ENCODE measurements around the gene PRDM16.

PRDM16 gene

DNA sequence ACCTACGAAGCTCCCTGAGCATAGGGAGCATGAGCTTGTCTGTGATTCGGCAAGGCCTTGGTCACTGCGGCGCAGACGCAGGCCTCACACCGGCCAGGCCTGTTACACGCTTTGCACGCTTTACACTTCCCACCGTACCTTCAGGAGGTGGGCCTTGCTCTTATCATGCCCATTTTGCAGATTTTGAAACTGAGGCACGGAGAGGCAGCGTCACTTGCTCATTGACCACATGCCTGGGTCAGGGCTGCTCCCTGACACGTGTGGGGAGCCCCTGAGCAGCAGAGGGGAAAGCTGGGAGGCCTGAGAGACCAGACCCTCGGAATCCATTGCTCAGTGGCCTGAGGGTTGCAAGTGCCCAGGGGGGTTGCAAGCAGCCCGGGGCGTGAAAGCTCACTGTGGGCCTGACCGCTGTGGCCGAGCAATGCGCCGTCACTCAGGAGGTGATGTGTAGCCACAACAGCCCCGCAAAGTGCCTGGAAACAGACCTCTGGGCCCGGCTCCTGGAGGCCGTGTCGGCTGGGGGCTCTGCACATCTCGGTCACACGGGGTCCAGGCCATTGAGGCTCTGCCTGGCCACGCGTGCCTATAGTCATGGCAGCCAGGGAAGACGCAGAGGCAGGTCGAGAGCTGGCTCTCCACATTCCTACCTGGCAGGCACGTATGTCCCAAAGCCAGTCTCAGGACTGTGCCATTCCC is 392.4 kb downstream of the PRDM16 start:
- DNase-seq: no peak

DNA sequence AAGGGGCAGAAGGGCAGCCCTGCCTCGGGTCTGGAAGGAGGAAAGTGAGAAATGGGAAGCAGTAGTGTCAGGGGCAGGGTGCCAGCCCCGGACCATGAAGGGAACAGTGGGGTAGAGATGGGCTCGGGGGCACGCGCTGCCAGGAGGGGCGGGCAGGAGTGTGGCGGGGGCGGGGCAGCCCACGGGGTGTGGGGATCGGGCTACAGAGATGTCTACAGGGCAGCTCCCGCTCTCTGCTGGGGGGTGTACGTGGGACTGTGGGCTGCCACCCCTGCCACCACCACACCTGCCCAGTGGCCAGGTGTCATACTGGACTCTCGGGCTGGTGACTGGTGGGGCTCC is 392.9 kb downstream of the PRDM16 start:
- no peak for DNase-seq

DNA sequence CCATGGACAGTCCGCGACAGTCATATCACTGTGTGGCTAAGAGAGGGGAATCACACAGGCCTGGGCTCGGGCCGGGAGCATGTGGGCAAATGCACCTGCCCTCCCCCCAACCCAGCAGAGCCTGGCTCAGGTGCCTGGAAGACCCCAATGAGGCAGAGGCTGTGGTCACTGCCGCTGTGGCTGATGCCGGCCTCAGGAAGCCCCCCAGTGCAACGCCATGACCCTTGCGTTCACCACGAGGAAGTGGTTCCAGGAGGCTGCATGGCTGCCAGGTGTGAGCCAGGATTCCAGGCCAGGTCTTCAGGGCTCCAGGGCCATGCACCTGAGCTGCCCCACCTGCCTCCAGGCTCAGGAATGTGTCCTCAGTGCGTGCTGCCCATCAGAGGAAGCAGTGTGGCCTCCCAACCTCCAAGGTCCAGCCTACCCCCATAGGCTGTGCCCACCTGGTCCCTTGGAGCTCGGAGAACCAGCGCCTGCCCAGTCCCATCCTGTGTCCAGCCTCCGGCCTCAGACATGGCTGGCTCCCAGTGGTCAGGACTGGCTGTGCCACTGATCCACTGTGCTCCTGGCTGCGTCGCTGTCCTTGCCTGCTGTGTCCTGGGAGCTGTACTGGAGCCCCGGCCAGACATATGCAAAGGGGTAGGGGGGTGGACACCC is 393.5 kb downstream of the PRDM16 start:
- DNase-seq: no peak

DNA sequence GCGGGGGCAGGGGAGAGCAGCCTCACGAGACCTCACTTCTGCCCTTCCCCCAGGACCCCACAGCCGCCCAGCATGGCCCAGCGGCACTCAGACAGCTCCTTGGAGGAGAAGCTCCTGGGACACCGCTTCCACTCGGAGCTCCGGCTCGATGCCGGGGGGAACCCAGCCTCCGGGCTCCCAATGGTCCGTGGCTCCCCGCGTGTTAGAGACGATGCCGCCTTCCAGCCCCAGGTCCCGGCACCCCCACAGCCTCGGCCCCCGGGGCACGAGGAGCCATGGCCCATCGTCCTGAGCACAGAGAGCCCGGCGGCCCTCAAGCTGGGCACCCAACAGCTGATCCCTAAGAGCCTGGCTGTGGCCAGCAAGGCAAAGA is 394.0 kb downstream of the PRDM16 start:
- no peak for DNase-seq

DNA sequence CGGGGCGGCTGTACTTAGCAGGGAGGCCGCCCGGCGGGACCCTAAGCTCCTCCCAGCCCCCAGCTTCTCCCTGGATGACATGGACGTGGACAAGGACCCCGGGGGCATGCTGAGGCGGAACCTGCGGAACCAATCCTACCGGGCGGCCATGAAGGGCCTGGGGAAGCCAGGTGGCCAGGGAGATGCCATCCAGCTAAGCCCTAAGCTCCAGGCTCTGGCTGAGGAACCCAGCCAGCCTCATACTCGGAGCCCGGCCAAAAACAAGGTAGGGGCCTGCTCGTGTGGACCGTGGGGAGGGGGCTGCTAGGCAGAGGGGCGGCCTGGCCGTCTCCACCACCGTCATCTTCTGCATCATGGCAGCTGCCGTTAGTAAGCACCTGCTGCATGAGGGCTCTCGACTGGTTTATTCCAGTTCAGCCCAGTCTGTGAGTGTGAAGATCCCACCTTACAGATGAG is 394.4 kb downstream of the PRDM16 start:
- no peak for DNase-seq

DNA sequence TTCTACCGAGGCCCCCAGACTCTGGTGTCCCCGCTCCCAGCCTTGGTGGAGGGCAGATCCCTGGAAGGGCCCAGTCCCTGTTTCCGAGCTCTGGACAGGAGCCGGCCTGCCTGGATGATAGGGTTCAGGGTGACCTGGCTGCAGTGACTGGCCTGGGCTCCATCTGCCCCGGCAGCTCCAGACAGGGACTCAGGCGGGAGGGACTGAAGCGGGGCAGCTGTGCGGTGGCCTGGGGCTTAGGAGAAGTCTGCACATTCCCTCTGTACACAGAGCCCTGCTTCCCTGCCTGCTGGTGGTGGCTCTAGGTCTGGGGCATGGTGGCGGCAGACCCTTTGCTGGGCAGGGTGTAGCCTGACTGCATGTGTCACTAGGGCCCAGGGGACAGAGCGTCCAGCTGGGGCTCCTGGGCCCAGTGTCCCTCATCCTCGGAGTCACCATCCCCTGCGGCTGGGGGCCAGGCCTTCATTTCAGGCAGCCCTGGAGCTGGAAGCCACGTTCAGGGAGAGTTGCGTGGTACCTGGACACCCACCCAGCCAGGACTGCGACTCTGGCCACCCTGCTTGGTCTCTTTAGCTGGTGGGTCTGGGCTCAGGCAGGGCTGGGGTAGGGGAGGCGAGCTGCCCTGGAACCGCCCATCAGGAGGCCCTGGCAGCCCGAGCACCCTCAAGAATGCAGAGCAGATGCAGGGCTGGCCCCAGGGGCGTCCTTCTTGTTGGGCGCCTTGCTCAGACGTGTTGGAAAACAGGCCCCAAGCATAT is 395.1 kb downstream of the PRDM16 start:
- no peak for DNase-seq

DNA sequence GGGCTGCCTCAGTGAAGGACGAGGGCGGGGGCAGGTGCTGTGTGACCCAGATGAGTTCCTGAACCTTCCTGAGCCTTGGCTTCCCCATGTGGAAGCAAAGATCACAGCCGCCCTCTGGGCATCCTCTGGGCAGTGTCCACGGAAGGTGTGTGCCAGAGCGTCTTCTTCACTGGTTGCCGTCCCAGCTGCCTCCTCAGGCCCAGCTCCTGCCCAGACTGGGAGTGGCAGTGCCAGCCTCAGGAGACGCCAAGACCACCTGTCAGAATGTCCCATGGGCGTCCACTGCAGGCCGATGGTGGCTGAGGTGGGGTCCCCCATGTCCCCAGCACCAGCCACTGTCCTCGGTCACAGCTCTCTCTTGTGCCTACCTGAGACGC is 395.6 kb downstream of the PRDM16 start:
- no peak for DNase-seq

DNA sequence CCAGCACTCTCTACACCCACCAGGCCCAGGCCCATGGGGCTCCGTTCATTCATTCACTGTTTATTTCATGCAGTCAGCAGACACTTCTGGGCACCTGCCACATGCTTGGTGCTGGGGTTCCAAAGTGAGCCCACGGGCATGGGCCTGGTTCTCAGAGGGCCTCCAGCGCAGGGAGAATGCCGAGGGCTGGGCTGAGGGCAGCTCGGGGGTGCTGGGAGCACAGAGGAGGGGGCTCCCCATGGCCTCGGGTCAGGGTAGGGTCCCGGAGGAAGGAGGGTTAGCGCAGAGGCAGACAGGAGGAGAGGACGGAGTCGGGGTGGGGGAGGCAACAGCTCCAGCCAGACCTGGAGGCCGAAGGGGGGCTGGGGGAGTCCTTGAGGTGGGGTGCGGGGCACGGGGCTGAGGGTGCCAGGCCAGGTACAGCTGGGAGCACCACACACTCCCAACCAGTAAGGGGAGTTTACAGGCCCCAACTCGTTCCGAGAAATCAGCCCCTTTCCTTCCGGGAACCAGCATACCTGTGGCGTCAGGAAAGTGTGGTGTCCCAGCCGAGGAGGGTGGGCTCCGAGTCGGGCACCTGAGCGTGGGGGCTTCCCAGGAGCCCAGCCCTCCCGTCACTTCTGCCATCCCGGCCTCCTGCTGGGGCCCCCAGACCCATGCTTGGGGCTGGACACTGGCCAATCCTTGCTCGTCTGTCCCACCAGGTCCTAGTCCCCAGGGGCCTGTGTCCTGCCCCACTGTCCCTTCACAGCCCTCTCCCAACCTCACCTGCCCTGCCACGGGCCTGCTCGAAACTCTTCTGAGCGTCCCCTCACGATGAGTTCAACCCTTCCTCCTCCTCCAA is 396.3 kb downstream of the PRDM16 start:
- no peak for DNase-seq

DNA sequence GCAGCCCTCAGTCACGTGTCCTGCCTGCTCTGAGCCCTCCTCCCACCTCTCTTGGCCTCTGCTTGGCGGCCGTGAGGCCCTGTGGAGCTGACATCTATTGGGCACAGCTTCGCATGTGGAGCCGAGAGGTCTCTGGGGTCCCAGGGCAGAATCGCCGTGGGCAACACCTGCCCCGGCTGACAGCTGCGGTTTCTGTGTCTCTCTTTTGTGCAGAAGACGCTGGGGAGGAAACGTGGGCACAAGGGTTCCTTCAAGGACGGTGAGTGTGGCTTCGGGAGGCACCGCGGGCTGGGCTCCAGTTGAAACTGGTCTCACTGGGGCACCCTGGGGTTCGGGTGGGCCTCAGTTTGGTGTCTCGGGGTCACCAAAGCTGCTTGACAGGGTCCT is 396.9 kb downstream of the PRDM16 start:
- DNase-seq: no peak

DNA sequence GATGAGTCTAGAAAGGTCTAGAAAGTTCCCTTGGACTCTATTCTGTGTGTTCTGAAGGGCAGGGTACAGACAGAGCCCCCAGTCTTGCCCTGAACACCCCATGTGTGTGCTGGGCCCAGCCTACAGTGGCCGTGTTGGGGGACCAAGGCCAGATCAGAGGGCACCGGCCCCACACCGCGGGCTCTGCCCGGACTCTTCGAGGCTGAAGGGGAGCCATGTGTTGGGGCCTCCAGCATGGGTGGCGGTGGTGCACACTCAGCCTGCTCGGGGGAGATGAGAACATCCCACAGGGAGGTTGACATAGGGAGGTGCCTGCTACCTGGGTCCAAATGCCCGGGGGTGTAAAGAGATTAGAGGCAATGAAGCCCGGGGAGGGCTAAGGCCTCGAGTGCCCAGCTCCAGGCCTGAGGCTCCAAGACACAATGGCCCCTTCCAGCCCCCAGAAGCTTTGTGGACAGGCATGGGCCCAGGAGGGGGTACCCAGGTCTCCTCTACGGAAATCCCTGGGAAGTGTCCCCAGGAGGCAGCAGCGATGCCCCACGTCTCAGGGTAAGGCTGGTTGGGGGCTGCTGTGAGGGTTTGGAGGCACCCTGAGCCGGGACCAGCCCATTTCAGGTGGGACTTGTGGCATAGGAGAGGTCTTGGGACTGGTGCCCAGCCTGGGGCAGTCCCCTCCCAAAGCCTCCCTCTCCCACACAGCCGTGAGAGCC is 397.5 kb downstream of the PRDM16 start:
- DNase-seq: no peak

DNA sequence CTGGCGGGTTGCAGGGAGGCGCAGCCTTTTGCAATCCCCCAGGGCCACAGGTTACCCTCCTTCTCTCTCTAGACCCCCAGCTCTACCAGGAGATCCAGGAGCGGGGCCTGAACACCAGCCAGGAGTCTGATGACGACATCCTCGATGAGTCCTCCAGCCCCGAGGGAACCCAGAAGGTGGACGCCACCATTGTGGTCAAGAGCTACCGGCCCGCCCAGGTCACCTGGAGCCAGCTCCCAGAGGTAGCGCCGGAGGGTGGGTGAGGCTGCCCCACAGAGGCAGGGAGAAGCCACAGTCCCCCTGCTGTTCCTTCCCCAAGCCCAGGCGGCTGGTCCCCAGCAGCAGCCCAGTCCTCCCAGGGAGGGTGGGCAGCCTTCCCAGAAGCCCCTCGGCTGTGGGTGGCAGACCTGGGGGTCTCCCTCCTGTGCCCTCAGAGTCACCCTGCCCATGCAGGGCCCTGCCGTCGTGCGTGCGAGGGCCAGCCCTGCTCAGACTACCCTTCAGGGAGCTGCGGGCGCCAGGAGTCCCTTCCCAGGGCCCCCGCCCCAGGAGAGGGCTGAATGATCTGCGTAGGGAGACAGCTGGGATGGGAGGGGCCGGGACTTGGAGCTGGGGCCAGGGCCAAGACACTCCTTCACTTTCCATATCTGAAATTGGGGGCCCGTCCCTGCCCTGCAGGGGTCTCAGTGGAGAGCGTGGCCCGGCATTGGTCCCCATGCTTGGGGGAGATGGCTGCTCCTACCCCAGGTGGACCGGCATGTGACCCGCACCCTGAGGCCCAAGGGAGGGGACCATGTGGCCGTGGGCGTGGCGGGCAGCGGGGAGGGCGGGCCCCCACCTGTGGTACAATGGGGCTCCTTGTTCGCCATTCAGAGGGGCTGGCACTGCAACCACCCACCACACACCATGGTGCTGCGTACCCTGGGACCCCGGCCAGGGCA is 398.4 kb downstream of the PRDM16 start:
- DNase-seq: no peak

DNA sequence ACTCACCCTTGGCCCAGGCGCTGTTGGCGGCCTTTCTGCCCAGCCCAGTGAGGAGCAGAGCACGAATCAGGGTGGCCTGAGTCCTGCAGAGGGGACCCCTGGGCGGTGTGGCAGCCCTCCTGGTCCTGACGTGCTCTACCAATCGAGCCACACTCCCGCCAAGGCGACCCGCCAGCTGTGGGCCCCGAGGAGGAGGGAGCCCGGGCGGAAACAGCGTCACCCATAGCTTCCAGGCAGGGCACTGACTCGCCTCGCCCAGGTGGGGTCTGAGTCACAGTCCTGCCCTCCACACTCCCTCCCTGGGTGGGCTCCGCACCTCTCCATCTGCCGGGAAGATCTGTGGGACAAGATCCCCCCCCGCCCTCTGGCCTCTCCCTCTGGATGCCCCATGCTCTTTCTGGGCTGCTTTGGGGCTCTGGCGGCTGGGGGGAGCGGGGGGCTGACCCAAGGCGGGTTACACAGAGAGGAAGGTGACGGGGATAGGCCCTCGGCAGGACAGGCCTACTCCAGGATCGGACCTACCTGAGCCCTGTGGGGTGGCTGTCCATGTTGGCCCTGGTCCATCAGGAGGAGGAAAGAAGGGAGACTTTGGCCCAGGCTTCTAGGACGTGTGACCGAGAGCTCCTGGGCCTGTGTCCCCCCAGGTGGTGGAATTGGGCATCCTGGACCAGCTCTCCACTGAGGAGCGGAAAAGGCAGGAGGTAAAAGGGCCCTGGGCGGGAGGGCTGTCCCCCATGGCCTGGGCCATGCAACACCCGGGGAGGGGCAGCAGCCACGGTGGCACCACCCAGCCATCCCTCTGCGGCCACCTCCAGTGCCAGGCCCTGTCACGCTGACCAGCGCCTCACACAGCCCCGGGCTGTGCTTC is 399.5 kb downstream of the PRDM16 start:
- DNase-seq: no peak

DNA sequence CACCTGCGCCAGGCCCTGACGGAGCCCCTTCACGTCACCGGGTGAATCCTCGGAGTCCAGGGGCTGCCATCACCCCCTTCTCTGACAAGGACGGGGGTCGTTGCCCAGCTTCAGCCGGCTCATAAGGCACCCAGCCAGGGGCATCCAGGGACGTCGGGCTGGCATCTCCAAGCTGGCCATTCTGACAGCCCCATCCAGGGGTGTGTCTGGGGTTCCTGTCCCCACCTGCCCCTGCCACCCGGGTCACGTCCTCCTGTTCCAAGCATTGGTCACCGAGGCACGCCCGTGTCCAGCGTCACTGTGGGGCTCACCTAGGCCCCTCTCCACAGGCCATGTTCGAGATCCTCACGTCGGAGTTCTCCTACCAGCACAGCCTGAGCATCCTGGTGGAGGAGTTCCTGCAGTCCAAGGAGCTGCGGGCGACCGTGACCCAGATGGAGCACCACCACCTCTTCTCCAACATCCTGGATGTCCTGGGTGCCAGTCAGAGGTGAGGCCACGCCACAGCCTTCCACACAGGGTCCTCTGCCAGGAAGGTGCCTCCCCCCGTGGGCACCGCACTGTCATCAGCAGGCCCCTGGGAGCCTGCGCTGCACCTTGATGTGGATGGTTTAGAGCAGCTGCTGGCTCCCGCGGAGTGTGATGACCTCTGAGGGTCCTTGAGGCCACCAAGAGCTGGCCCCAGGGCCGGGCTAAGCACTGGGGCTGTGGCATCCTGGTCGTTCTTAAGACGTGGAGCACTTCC is 400.3 kb downstream of the PRDM16 start:
- DNase-seq: no peak

DNA sequence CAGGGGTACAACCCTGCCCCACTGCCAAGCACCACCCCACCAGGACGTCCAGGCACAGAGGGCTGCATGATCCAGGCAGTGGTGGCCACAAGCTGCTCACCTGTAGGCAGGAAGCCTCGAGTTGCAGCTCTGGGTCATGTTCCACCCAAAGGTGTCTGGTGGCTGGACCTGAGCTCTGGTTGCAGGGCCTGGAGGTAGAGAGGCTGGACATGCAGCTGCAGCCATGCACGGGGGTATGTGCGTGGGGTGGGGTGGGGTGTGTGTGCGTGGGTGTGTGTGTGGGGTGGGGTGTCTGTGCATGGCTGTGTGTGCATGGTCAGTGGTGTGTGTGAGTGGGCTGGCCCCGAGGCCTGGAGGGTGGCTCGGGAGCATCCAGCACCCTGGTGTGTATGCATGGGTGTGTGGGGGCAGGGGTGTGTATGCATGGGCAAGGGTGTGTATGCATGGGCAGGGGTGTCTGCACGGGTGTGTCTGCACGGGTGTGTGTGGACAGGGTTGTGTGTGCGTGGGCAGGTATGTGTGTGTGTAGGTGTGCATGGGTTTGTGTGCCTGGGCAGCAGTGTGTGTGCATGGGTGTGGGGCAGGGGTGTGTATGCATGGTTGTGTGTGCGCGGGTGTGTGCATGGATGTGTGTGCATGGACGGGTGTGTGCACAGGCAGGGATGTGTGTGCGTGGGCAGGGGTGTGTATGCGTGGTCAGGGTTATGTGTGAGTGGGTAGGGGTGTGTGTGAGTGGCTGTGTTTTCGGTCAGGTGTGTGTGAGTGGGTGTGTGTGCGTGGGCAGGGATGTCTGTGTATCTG is 401.0 kb downstream of the PRDM16 start:
- no peak for DNase-seq

DNA sequence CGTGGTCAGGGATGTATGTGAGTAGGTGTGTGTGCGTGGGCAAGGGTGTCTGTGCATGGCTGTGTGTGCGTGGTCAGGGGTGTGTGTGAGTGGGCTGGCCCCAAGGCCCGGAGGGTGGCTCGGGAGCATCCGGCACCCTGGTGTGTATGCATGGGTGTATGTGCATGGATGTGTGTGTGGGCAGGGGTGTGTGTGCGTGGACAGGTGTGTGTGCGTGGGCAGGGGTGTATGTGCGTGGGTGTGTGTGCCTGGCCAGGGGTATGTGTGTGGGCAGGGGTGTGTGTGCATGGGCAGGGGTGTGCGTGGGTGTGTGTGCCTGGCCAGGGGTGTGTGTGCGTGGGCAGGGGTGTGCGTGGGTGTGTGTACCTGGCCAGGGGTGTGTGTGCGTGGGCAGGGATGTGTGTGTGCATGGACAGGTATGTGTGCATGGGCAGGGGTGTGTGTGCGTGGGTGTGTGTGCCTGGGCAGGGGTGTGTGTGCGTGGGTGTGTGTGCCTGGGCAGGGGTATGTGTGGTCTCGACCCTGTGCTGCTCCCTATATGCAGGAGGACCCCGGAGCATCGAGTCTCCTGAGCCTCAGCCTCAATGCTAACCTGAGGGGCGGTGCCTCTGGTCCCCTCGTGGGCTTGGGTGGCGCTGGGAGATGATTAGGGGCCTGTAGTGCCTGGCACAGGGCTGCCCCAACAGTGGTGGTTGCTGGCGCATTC is 401.8 kb downstream of the PRDM16 start:
- no peak for DNase-seq

DNA sequence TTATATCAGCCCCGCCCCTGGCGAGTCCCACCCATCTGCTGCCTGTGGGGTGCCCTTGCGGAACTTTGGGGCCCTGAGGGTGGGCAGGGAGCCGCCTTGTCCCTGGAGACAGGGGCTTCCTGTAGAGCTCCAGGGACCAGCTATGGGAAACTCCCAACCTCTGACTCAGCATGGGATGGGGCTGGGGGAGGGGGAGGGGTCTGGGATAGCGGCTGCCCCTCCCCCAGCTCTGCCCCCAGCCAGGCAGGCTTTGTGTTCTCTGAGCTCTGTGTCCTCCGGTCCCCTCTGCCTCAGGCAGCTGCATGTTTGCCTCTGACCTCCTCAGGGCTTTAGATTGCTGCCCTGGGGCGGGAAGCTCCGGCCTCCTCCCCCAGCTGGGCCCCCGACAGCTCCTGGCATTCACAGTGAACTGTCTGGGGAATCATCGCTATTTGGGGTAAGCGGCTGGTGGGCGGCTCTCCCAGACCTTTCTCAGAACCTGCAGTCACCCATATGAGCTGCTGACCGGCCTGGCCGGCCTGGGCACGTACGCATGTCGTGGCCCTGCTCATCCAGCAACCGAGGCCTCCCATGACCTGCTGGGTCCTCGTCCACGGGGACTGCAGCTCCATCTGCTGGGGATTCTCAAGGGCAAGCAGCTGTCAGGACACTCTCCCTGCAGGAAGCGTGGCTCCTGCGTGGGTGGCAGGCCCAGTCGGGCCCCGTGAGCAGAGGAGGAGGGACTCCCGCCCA is 402.5 kb downstream of the PRDM16 start:
- DNase-seq: no peak

DNA sequence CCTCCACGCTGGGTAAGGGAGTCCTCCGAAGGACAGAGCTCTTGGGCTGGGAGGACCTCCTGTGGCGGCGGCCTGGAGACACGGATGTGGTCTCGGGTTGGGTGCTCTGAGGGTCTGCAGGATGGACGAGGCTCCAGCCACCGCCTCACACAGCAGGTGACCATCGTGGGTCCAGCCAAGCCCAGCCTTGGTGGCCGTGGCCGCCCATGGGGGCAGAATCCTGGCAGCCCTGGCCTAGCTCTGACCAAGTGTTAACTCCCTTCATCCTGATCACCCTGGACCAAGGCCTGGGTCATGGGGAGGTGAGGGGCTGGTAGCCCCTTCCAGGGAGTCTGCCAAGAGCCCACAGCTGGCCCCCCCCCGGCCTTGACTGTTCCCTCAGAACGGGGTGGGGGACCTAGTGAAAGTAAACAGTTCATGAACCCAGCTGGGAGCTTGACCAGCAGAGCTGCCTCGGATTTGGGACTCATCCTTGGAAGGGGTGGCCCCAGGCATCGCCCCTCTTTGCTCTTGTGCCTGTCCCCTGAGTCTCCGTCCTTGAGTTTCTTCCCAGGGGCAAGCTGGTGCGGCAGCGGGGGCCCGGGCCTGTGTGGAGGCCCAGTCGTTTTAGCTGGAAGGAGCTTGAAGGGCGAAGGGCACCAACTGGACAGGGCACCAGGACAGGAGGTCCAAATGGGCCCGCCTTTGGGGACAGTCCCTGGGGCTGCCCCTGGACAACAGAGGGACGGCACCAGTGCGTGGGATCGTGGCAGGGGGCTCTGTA is 403.3 kb downstream of the PRDM16 start:
- DNase-seq: no peak
